HepG2 (cell line): ENCODE measurements around the gene NAB1. TPM values are rescaled to one million over a fixed set of nuclear protein-coding genes. Genes with fewer than 3 reads are reported as not detected.

ENCODE experiments used
- ATAC-seq: fragments of 200-7000 bp; cut with Tn5 transposase; 3 replicates; pipeline ENCODE4 v1.9.1; 2020; ENCODE audit warnings: mild to moderate bottlenecking, moderate library complexity
- BruUV-seq: library from RNA; stranded (reverse); fragments of 400-500 nt; replicated peaks from 2 replicates; lab custom pipeline; 2021; lab: Mats Ljungman, UMichigan
- CTCF ChIA-PET: fragments of 300-600 bp; formaldehyde crosslinking; extraction: SDS; loops from one replicate; lab custom pipeline; 2021; ENCODE audit warnings: low total read pairs, inconsistent platforms, low intra/inter-chr PET ratio; lab: Yijun Ruan, JAX
- POLR2A ChIA-PET: fragments of 350-600 bp; sonication (Branson Sonifier 250); formaldehyde crosslinking; loops from one replicate; lab custom pipeline; 2020; ENCODE audit warnings: antibody characterized with exemption, inconsistent platforms; lab: Yijun Ruan, JAX
- DNase-seq: peaks from one replicate; pipeline ENCODE4 v3.0.0-alpha.2; 2015; ENCODE audit warnings: low spot score
- FAIRE-seq: peaks from 3 replicates; lab custom pipeline; 2011; peaks lifted over from hg19 to GRCh38; lab: Jason Lieb, UNC
- H2AFZ ChIP-seq: one replicate; pipeline ENCODE4 v1.6.1; 2011; ENCODE audit warnings: low read length, inconsistent platforms
- H3K27ac ChIP-seq: fragments of 300-600 bp; 3 replicates; pipeline ENCODE4 v1.8.0; 2011; ENCODE audit warnings: mixed run types, mild to moderate bottlenecking, mixed read lengths, low read length, inconsistent platforms; ENCODE audit not compliant: insufficient read depth; ENCODE audit errors: extremely low read length
- H3K27me3 ChIP-seq, 2 experiments: fragments of 200-600 bp in 1 of 2; 2 replicates in 1 of 2; 3 replicates in 1 of 2; pipeline versions ENCODE4 v1.6.0 to v1.8.0; 2011; ENCODE audit warnings: low read length in 2 of 2, mild to moderate bottlenecking in 2 of 2, moderate library complexity in 2 of 2, inconsistent platforms in 1 of 2; ENCODE audit not compliant: insufficient read depth in 2 of 2, control insufficient read depth in 1 of 2
- H3K36me3 ChIP-seq, 2 experiments: fragments of 200-600 bp in 1 of 2; replicated peaks in 1 of 2; 2 replicates in 1 of 2; 3 replicates in 1 of 2; pipeline versions ENCODE4 v1.5.1 to v1.8.0; 2011; ENCODE audit warnings: low read length in 2 of 2, inconsistent platforms in 1 of 2; ENCODE audit not compliant: insufficient read depth in 2 of 2, control insufficient read depth in 1 of 2
- H3K4me1 ChIP-seq: 2 replicates; pipeline ENCODE4 v1.5.1; 2012; ENCODE audit warnings: low read length, inconsistent platforms; ENCODE audit not compliant: insufficient read depth
- H3K4me2 ChIP-seq: 2 replicates; pipeline ENCODE4 v1.6.0; 2011; ENCODE audit warnings: low read depth, low read length, inconsistent platforms
- H3K4me3 ChIP-seq, 3 experiments: fragments of 200-600 bp in 1 of 3; sonication (generic), shearing (Covaris generic) in 1 of 3; replicated peaks in 1 of 3; 2 replicates each; pipeline ENCODE4 v1.5.1; 2011 to 2016; ENCODE audit warnings: low read length in 3 of 3, inconsistent platforms in 2 of 3, low read depth in 2 of 3, mild to moderate bottlenecking in 2 of 3, control low read depth in 1 of 3, mixed read lengths in 1 of 3; ENCODE audit not compliant: insufficient read depth in 1 of 3
- H3K79me2 ChIP-seq: one replicate; pipeline ENCODE4 v1.6.1; 2011; ENCODE audit warnings: low read length, inconsistent platforms; ENCODE audit not compliant: insufficient read depth
- H3K9ac ChIP-seq: 2 replicates; pipeline ENCODE4 v1.6.0; 2011; ENCODE audit warnings: mild to moderate bottlenecking, low read depth, low read length, inconsistent platforms; ENCODE audit not compliant: insufficient read depth
- H3K9me3 ChIP-seq: 2 replicates; pipeline ENCODE4 v1.5.1; 2012; ENCODE audit warnings: mild to moderate bottlenecking, low read length
- H4K20me1 ChIP-seq: 2 replicates; pipeline ENCODE4 v1.6.0; 2011; ENCODE audit warnings: inconsistent platforms, mild to moderate bottlenecking, low read length, moderate library complexity; ENCODE audit not compliant: insufficient read depth
- FOSL2 ChIP-seq: sonication (generic); formaldehyde crosslinking; IDR thresholded peaks from 2 replicates; pipeline ENCODE4 v1.4.0; 2020; ENCODE audit warnings: missing genetic modification reagents
- JUNB ChIP-seq: sonication (generic); formaldehyde crosslinking; IDR thresholded peaks from 2 replicates; pipeline ENCODE4 v1.8.0; 2022; ENCODE audit warnings: missing genetic modification reagents, mild to moderate bottlenecking, borderline replicate concordance
- RARA ChIP-seq: IDR thresholded peaks from 2 replicates; pipeline ENCODE4 v1.6.1; 2016; ENCODE audit warnings: missing genetic modification reagents, missing compliant biosample characterization
- RXRA ChIP-seq: sonication (generic); formaldehyde crosslinking; IDR thresholded peaks from 2 replicates; pipeline ENCODE4 v1.5.1; 2020; ENCODE audit warnings: missing genetic modification reagents
- RXRB ChIP-seq: IDR thresholded peaks from 2 replicates; pipeline ENCODE4 v1.6.1; 2016; ENCODE audit warnings: borderline replicate concordance, missing genetic modification reagents, missing compliant biosample characterization
- SAP130 ChIP-seq: IDR thresholded peaks from 2 replicates; pipeline ENCODE4 v1.6.1; 2016; ENCODE audit warnings: low read depth
- TEAD3 ChIP-seq: optimal IDR thresholded peaks from 2 replicates; pipeline ENCODE3; 2016; ENCODE audit warnings: borderline replicate concordance
- ZFP36L2 ChIP-seq: sonication (generic); formaldehyde crosslinking; IDR thresholded peaks from 2 replicates; pipeline ENCODE4 v1.4.0; 2020; ENCODE audit warnings: missing genetic modification reagents
- ZNF614 ChIP-seq: IDR thresholded peaks from 2 replicates; pipeline ENCODE4 v1.6.1; 2018; ENCODE audit warnings: missing biosample characterization, missing genetic modification reagents, inconsistent platforms, borderline replicate concordance
- WGBS: methylation state at CpG from one replicate; pipeline ENCODE4 v1.1.6; 2017; ENCODE audit warnings: low lambda C conversion rate; 5-methylcytosine and 5-hydroxymethylcytosine counted together
- in situ Hi-C: cut with HindIII; loops from 2 replicates; pipeline ENCODE4 v1.10.0; 2017; ENCODE audit warnings: low pct_unique_long_range_greater_than_20kb; ENCODE audit not compliant: extremely low pct_ligation_motif_present
- intact Hi-C: fragments of 100-400 bp; cut with micrococcal nuclease; formaldehyde crosslinking; loops from one replicate; pipeline ENCODE4 v1.10.0; 2022; ENCODE audit not compliant: unreplicated experiment
- polyA plus RNA-seq, 8 experiments: library from polyadenylated mRNA; depleted of rRNA in 3 of 8; stranded (reverse) in 7 of 8; unstranded in 1 of 8; fragments of >200 nt; fragmentation: Illumina TruSeq in 4 of 8; extraction: Trizol in 4 of 8; gene quantifications; 2 replicates each; pipeline versions ENCODE4 v1.2.1 to v1.2.3, GENCODE V29; 2011 to 2016; ENCODE audit warnings: low read depth in 4 of 8, missing spikeins in 1 of 8, mixed read lengths in 1 of 8; ENCODE audit not compliant: insufficient read depth in 1 of 8
- total RNA-seq, 5 experiments: library from RNA; depleted of rRNA; stranded (reverse); fragments of >200 nt; fragmentation: Illumina TruSeq; extraction: Trizol; gene quantifications; 2 replicates each; pipeline ENCODE4 v1.2.3, GENCODE V29; 2016; ENCODE audit warnings: low read depth in 1 of 5
- TF ChIP-seq, protein P1 (sequence below): sonication (generic); formaldehyde crosslinking; IDR thresholded peaks from 2 replicates; pipeline ENCODE4 v1.4.0; 2020; ENCODE audit warnings: missing genetic modification reagents
- TF ChIP-seq, protein P2 (sequence below): sonication (generic); formaldehyde crosslinking; IDR thresholded peaks from 2 replicates; pipeline ENCODE4 v1.4.0; 2020; ENCODE audit warnings: missing genetic modification reagents, borderline replicate concordance
- TF ChIP-seq, protein P3 (sequence below): sonication (generic); formaldehyde crosslinking; IDR thresholded peaks from 2 replicates; pipeline ENCODE4 v1.4.0; 2020; ENCODE audit warnings: missing genetic modification reagents

The NAB1 gene
- total and polyA plus RNA-seq, 2 of the 13 experiments (the other 11 are each of a cell fraction or from before 2014, with no cell fraction given) = 24.5 to 46.0 TPM

DNA sequence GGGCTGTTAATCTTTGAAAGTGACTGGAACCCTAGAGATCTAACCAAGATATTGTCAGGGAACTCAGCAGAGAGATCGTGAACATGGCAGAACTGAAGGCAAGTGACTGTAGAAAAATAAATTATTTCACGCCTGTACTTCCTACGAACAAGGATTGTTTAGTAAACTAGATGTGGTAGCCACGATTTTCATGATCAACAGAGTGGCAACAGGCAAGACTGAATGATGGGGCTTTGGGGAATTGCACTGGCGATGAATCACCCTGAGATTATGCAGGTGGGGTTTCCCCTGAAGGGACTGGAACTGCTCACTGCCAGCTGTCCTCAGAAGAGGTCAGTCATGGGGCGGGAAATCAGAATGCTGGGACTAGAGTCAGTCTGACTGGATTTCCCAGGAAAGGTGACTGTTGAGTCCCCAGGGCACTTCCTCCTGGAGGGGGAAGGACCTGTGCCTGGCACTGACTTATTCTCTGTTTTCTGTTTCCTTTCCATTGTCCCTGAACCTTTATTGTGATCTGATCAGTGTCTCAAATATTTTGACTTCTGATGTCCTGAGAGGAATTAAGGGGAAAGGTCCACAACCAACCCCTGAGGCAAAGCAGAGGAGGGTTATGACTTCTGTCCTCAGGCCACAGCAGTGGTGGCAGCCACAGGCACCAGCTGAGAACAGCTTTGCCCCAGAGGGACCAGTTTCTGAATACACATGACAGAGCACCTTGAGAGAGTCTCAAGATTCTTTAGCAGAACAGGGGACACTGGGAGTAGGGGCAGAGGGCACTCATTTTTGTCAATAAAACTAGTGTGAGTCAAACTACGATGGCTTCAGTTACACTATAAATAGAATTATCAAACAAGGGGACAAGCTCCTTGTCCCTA lies 70.0 kb downstream of the NAB1 start:
- Histone ChIP-seq H3K36me3 (no peaks in the 10 kb centered on the region), H3K4me2 (no peak overlapping the region), H3K9me3 (no peaks in the 10 kb centered on the region), H3K4me1 (no peaks in the 10 kb centered on the region), H2AFZ (no peak overlapping the region), H3K27me3 (peaks cover 2 to 10% of the 10 kb centered on the region in 2 experiments; a peak in 4 of 5 replicates), H4K20me1 (no peaks in the 10 kb centered on the region), H3K79me2 (no peaks in the 10 kb centered on the region), H3K27ac (no peak overlapping the region), H3K9ac (no peak overlapping the region), H3K4me3 (no peak overlapping the region)
- TF ChIP-seq, protein P1, sequence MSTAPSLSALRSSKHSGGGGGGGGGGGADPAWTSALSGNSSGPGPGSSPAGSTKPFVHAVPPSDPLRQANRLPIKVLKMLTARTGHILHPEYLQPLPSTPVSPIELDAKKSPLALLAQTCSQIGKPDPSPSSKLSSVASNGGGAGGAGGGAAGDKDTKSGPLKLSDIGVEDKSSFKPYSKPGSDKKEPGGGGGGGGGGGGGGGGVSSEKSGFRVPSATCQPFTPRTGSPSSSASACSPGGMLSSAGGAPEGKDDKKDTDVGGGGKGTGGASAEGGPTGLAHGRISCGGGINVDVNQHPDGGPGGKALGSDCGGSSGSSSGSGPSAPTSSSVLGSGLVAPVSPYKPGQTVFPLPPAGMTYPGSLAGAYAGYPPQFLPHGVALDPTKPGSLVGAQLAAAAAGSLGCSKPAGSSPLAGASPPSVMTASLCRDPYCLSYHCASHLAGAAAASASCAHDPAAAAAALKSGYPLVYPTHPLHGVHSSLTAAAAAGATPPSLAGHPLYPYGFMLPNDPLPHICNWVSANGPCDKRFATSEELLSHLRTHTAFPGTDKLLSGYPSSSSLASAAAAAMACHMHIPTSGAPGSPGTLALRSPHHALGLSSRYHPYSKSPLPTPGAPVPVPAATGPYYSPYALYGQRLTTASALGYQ = no peak
- TF ChIP-seq ZNF614 (no peak), FOSL2 (CRISPR knock-in tag) (peak; percentile 70), RXRB (CRISPR knock-in tag) (peak; percentile 69; the same call in 1 of the 2 replicates), ZFP36L2 (no peak), TEAD3 (CRISPR knock-in tag) (peak; percentile 23), SAP130 (CRISPR knock-in tag) (peak; percentile 22; the same call in 1 of the 2 replicates), JUNB (CRISPR knock-in tag) (peak; percentile 44; the same call in 1 of the 2 replicates), RARA (CRISPR knock-in tag) (peak; percentile 22; the same call in 1 of the 2 replicates), RXRA (CRISPR knock-in tag) (peak; percentile 35; the same call in 1 of the 2 replicates)
- TF ChIP-seq, protein P2, sequence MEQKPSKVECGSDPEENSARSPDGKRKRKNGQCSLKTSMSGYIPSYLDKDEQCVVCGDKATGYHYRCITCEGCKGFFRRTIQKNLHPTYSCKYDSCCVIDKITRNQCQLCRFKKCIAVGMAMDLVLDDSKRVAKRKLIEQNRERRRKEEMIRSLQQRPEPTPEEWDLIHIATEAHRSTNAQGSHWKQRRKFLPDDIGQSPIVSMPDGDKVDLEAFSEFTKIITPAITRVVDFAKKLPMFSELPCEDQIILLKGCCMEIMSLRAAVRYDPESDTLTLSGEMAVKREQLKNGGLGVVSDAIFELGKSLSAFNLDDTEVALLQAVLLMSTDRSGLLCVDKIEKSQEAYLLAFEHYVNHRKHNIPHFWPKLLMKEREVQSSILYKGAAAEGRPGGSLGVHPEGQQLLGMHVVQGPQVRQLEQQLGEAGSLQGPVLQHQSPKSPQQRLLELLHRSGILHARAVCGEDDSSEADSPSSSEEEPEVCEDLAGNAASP (CRISPR knock-in tag) = peak; percentile 65; the same call in 1 of the 2 replicates
- TF ChIP-seq, protein P3, sequence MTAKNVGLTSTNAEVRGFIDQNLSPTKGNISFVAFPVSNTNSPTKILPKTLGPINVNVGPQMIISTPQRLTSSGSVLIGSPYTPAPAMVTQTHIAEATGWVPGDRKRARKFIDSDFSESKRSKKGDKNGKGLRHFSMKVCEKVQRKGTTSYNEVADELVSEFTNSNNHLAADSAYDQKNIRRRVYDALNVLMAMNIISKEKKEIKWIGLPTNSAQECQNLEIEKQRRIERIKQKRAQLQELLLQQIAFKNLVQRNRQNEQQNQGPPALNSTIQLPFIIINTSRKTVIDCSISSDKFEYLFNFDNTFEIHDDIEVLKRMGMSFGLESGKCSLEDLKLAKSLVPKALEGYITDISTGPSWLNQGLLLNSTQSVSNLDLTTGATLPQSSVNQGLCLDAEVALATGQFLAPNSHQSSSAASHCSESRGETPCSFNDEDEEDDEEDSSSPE = no peak
- WGBS = 28% methylated on average over 7 of the region's 7 CpGs
- BruUV-seq = no TSS peak
- POLR2A ChIA-PET = no interaction called here
- DNase-seq (peak; percentile 30), ATAC-seq (peak; percentile 78), FAIRE-seq (no peak)
- CTCF ChIA-PET = no interaction called here
- intact Hi-C loops (no loop called here), in situ Hi-C loops (no loop called here)
